ENCODE data around the gene ZSCAN23. TPM values are rescaled to one million over a fixed set of nuclear protein-coding genes. Genes with fewer than 3 reads are reported as not detected.
"Not testable (repeated sequence)": the region's sequence is repeated elsewhere in the genome, so short reads cannot be mapped to it uniquely, and the experiment has no call there.

The ZSCAN23 gene
- total RNA-seq, 1 experiment from 2014 or later = 5.4 TPM

- Histone ChIP-seq H3K36me3 (ENCODE audit: insufficient read depth, low read length, poor library complexity, severe bottlenecking) (no peaks in the 10 kb centered on the region), H3K27me3 (replicated peaks; ENCODE audit: insufficient read depth, low read depth, low read length, poor library complexity) (no peaks in the 10 kb centered on the region), H3K4me3 (ENCODE audit: low read depth, low read length, poor library complexity, severe bottlenecking) (no peak overlapping the region), H3K9me3 (ENCODE audit: low read depth, low read length, poor library complexity, severe bottlenecking) (no peaks in the 10 kb centered on the region), H3K4me1 (ENCODE audit: insufficient read depth, low read length, poor library complexity, severe bottlenecking) (no peaks in the 10 kb centered on the region), H3K27ac (ENCODE audit: low read depth, low read length, poor library complexity, severe bottlenecking) (no peak overlapping the region)
- intact Hi-C loops (cut with micrococcal nuclease; ENCODE audit: unreplicated experiment) = no loop called here
- no peak for TF ChIP-seq EZH2 (IDR thresholded peaks at IDR 0.05; ENCODE audit: borderline replicate concordance, low read depth, low read length, poor library complexity, severe bottlenecking)
- no peak for TF ChIP-seq CTCF (conservative IDR thresholded peaks at IDR 0.05; ENCODE audit: low read depth, low read length)
- no peak for DNase-seq (ENCODE audit: low spot score)
- BruUV-seq (replicated peaks) = no TSS peak
- ChIA-PET CTCF (interaction anchor here (0.6 to 0.7 kb wide), 3 partner anchors 40 to 236 kb away, joined by 3 to 7 read pairs (median 3); no protein-coding TSS in a partner anchor), POLR2A (ENCODE audit: low non-redundant PET) (interaction anchor here (0.7 kb wide), 1 partner anchor 66 kb away, joined by 5 read pairs; no protein-coding TSS in a partner anchor)
Measured at GRCh38 chr6:28449056-28449455, 5.8 kb upstream of the ZSCAN23 start.

GRCh38 chr6:28447512-28447906 is 4.2 kb upstream of the ZSCAN23 start:
- intact Hi-C loops (cut with micrococcal nuclease; ENCODE audit: unreplicated experiment) = not testable (repeated sequence)

GRCh38 chr6:28446818-28447511 is 3.7 kb upstream of the ZSCAN23 start:
- BruUV-seq (replicated peaks) = no TSS peak
- H3K27me3 ChIP-seq (replicated peaks; ENCODE audit: insufficient read depth, low read depth, low read length, poor library complexity) = no peaks in the 10 kb centered on the region
- DNase-seq (ENCODE audit: low spot score) = peak; percentile 27
- peak overlapping the region; percentile 55 for H3K4me3 ChIP-seq (ENCODE audit: low read depth, low read length, poor library complexity, severe bottlenecking)
- H3K4me1 ChIP-seq (ENCODE audit: insufficient read depth, low read length, poor library complexity, severe bottlenecking) = peaks cover 6% of the 10 kb centered on the region
- ChIA-PET POLR2A (ENCODE audit: low non-redundant PET) (no interaction called here), CTCF (no interaction called here)
- intact Hi-C loops (cut with micrococcal nuclease; ENCODE audit: unreplicated experiment) = no loop called here
- H3K27ac ChIP-seq (ENCODE audit: low read depth, low read length, poor library complexity, severe bottlenecking) = peak overlapping the region; percentile 63
- H3K9me3 ChIP-seq (ENCODE audit: low read depth, low read length, poor library complexity, severe bottlenecking) = no peaks in the 10 kb centered on the region
- no peaks in the 10 kb centered on the region for H3K36me3 ChIP-seq (ENCODE audit: insufficient read depth, low read length, poor library complexity, severe bottlenecking)
- TF ChIP-seq CTCF (conservative IDR thresholded peaks at IDR 0.05; ENCODE audit: low read depth, low read length) = no peak
- TF ChIP-seq EZH2 (IDR thresholded peaks at IDR 0.05; ENCODE audit: borderline replicate concordance, low read depth, low read length, poor library complexity, severe bottlenecking) = no peak

More at GRCh38 chr6:28447512-28447906, 4.2 kb upstream of the ZSCAN23 start:
- H3K9me3 ChIP-seq (ENCODE audit: low read depth, low read length, poor library complexity, severe bottlenecking); CTCF ChIA-PET; BruUV-seq (replicated peaks); H3K4me1 ChIP-seq (ENCODE audit: insufficient read depth, low read length, poor library complexity, severe bottlenecking); DNase-seq (ENCODE audit: low spot score); H3K27me3 ChIP-seq (replicated peaks; ENCODE audit: insufficient read depth, low read depth, low read length, poor library complexity); H3K36me3 ChIP-seq (ENCODE audit: insufficient read depth, low read length, poor library complexity, severe bottlenecking): not testable (repeated sequence)
- POLR2A ChIA-PET (ENCODE audit: low non-redundant PET) = interaction anchor here (0.5 kb wide), 1 partner anchor 46 kb away, joined by 3 read pairs; no protein-coding TSS in a partner anchor
- Histone ChIP-seq H3K27ac (ENCODE audit: low read depth, low read length, poor library complexity, severe bottlenecking) (peak overlapping the region; percentile 63), H3K4me3 (ENCODE audit: low read depth, low read length, poor library complexity, severe bottlenecking) (peak overlapping the region; percentile 55)

- H3K4me1 ChIP-seq (ENCODE audit: insufficient read depth, low read length, poor library complexity, severe bottlenecking); H3K9me3 ChIP-seq (ENCODE audit: low read depth, low read length, poor library complexity, severe bottlenecking); CTCF ChIA-PET; POLR2A ChIA-PET (ENCODE audit: low non-redundant PET); H3K27me3 ChIP-seq (replicated peaks; ENCODE audit: insufficient read depth, low read depth, low read length, poor library complexity); H3K27ac ChIP-seq (ENCODE audit: low read depth, low read length, poor library complexity, severe bottlenecking); H3K36me3 ChIP-seq (ENCODE audit: insufficient read depth, low read length, poor library complexity, severe bottlenecking); H3K4me3 ChIP-seq (ENCODE audit: low read depth, low read length, poor library complexity, severe bottlenecking); BruUV-seq (replicated peaks): not testable (repeated sequence)
- DNase-seq (ENCODE audit: low spot score) = peak; percentile 48
- intact Hi-C loops (cut with micrococcal nuclease; ENCODE audit: unreplicated experiment) = loop anchor here (5.0 kb wide), 1 partner anchor 47 kb away; the partner anchor contains the start of gene ZSCAN12
Measured at GRCh38 chr6:28444759-28445158, 1.5 kb upstream of the ZSCAN23 start.
